HG03135 (cell line): ENCODE data around the gene PRPH.
"Not testable (repeated sequence)": the region's sequence is repeated elsewhere in the genome, so short reads cannot be mapped to it uniquely, and the experiment has no call there.

Experiments used
- ATAC-seq: cut with Tn5 transposase; IDR thresholded peaks from one replicate; pipeline ENCODE4 v1.9.1; 2021; ENCODE audit warnings: mild to moderate bottlenecking, moderate library complexity; ENCODE audit not compliant: unreplicated experiment

Gene PRPH

GRCh38 chr12:49295082-49295936 lies at the start of gene PRPH:
PRPH (plus strand) TSS chr12:49295147; CDS start chr12:49295201, 54 bp downstream.
- ATAC-seq = no peak

GRCh38 chr12:49251357-49251756 lies 43.6 kb upstream of the PRPH start:
- ATAC-seq = no peak

- ATAC-seq = no peak
Measured at GRCh38 chr12:49253033-49253623, 41.8 kb upstream of the PRPH start.

GRCh38 chr12:49255456-49255855 lies 39.5 kb upstream of the PRPH start:
- not testable (repeated sequence) for ATAC-seq

- no peak for ATAC-seq
Measured at GRCh38 chr12:49255857-49256637, 38.9 kb upstream of the PRPH start.

GRCh38 chr12:49257508-49258184 lies 37.3 kb upstream of the PRPH start:
- ATAC-seq = not testable (repeated sequence)

GRCh38 chr12:49259452-49259851 lies 35.5 kb upstream of the PRPH start:
- ATAC-seq = no peak

GRCh38 chr12:49260166-49260565 lies 34.8 kb upstream of the PRPH start:
- ATAC-seq = no peak

- no peak for ATAC-seq
Measured at GRCh38 chr12:49260571-49261363, 34.2 kb upstream of the PRPH start.

- ATAC-seq = no peak
Measured at GRCh38 chr12:49261721-49262120, 33.2 kb upstream of the PRPH start.

GRCh38 chr12:49263400-49263763 lies 31.6 kb upstream of the PRPH start:
- no peak for ATAC-seq

- peak; percentile 26 for ATAC-seq
Measured at GRCh38 chr12:49264466-49264872, 30.5 kb upstream of the PRPH start.

- peak; percentile 80 for ATAC-seq
Measured at GRCh38 chr12:49264873-49265792, 29.8 kb upstream of the PRPH start, which contains the start of gene TUBA1C. TUBA1C (plus strand) TSS chr12:49265082; CDS start chr12:49265182, 100 bp downstream.

- ATAC-seq = not testable (repeated sequence)
Measured at GRCh38 chr12:49269191-49269590, 25.8 kb upstream of the PRPH start.

GRCh38 chr12:49272790-49273725 lies 21.9 kb upstream of the PRPH start:
- ATAC-seq = no peak

GRCh38 chr12:49273726-49274395 lies 21.1 kb upstream of the PRPH start:
- ATAC-seq = no peak

GRCh38 chr12:49274396-49275069 lies 20.4 kb upstream of the PRPH start:
- ATAC-seq = no peak
